Measurements from ENCODE around the gene TMEM243. TPM values are rescaled to one million over a fixed set of nuclear protein-coding genes. Genes with fewer than 3 reads are reported as not detected.

TMEM243 gene
- total RNA-seq, 1 experiment from 2014 or later = 23.5 TPM

GRCh38 chr7:87156709-87157108, 62.8 kb downstream of the TMEM243 start:
- Histone ChIP-seq H4K20me1 (ENCODE audit: control insufficient read depth, insufficient read depth, insufficient read length) (no peaks in the 10 kb centered on the region), H2BK12ac (ENCODE audit: insufficient read length, low read depth, low read length) (no peak overlapping the region), H4K91ac (ENCODE audit: insufficient read length, low read depth, low read length) (no peak overlapping the region), H2BK15ac (ENCODE audit: low read depth, low read length) (no peak overlapping the region), H3K9me3 (ENCODE audit: control insufficient read depth, low read depth, low read length) (no peaks in the 10 kb centered on the region), H2AFZ (ENCODE audit: low read length) (no peak overlapping the region), H3T11ph (ENCODE audit: low read length) (no peak overlapping the region), H4K8ac (replicated peaks; ENCODE audit: insufficient read length, low read depth, low read length) (no peak overlapping the region), H3K4me2 (ENCODE audit: insufficient read depth, insufficient read length, low read length) (no peak overlapping the region), H2AK5ac (ENCODE audit: insufficient read length, low read length) (no peak overlapping the region), H2BK5ac (ENCODE audit: insufficient read length, low read length) (no peak overlapping the region), H2BK20ac (ENCODE audit: low read depth, low read length, poor library complexity, severe bottlenecking) (no peak overlapping the region), H3K4me1 (ENCODE audit: insufficient read depth, low read length) (no peaks in the 10 kb centered on the region), H3K4ac (ENCODE audit: low read depth, low read length) (no peak overlapping the region), H3K9ac (ENCODE audit: extremely low read depth, insufficient read length, low read length) (no peak overlapping the region), H3K27me3 (ENCODE audit: insufficient read depth, low read length) (no peaks in the 10 kb centered on the region), H3K56ac (ENCODE audit: insufficient read length, low read depth, low read length) (no peak overlapping the region), H3K14ac (ENCODE audit: insufficient read depth, low read length) (no peak overlapping the region), H4K5ac (ENCODE audit: insufficient read length, low read depth, low read length) (no peak overlapping the region), H3K79me1 (ENCODE audit: insufficient read depth, low read depth, low read length, poor library complexity, severe bottlenecking) (peaks cover 2% of the 10 kb centered on the region), H3K79me2 (ENCODE audit: insufficient read depth, low read length) (peaks cover 42% of the 10 kb centered on the region; the same call in 1 of the 2 replicates), H3K23ac (ENCODE audit: insufficient read length, low read depth, low read length) (no peak overlapping the region), H3K18ac (ENCODE audit: insufficient read length, low read depth, low read length) (no peak overlapping the region), H3K23me2 (ENCODE audit: insufficient read length, low read depth, low read length, poor library complexity, severe bottlenecking) (peaks cover 3% of the 10 kb centered on the region), H2BK120ac (ENCODE audit: low read depth, low read length, poor library complexity, severe bottlenecking) (no peak overlapping the region), H3K27ac (ENCODE audit: insufficient read length, low read depth, low read length) (no peak overlapping the region)
- TF ChIP-seq CTCF (conservative IDR thresholded peaks at IDR 0.05) = no peak
- Mint-ChIP-seq H3K4me1 (peaks cover 19 to 24% of the 10 kb centered on the region in 2 experiments), H3K27ac (no peak overlapping the region; a peak in 1 of 7 replicates), H3K9me3 (peaks cover 0 to 4% of the 10 kb centered on the region in 2 experiments; a peak in 1 of 5 replicates), H3K27me3 (ENCODE audit: low read depth) (no peaks in the 10 kb centered on the region), H3K4me3 (no peak overlapping the region), H3K36me3 (ENCODE audit: insufficient read depth in 1 of 3, low read depth in 3 of 3) (peaks cover 5 to 29% (median 19%) of the 10 kb centered on the region in 3 experiments; a peak in 6 of 7 replicates)
- 100% methylated on average over 2 of the region's 2 CpGs for WGBS (ENCODE audit: extremely low coverage, insufficient read length, low lambda C conversion rate)
- DNase-seq = no peak
